Activated T-helper 2 cell treated with anti-CD3 and anti-CD28 coated beads, Interferon-gamma antibody, Interleukin-2, Interleukin-4, amounts not matched to agents 10 μg/mL and 5 μg/mL and 100 μg/mL, durations not matched to agents 14 hours and 24 hours and 36 hours (primary cell): Measurements from ENCODE around the gene PILRA. TPM values are rescaled to one million over a fixed set of nuclear protein-coding genes. Genes with fewer than 3 reads are reported as not detected.

Experiments used
- DNase-seq: peaks from one replicate; pipeline ENCODE4 v3.0.0; 2021; ENCODE audit warnings: low spot score
- H3K27ac Mint-ChIP-seq: one replicate; pipeline ENCODE4 v1.8.0; 2021; ENCODE audit warnings: mixed read lengths
- H3K27me3 Mint-ChIP-seq: one replicate; pipeline ENCODE4 v1.8.0; 2021; ENCODE audit warnings: low read depth, mixed read lengths
- H3K36me3 Mint-ChIP-seq: one replicate; pipeline ENCODE4 v1.8.0; 2021; ENCODE audit warnings: low read depth, mixed read lengths
- H3K4me1 Mint-ChIP-seq: one replicate; pipeline ENCODE4 v1.8.0; 2021; ENCODE audit warnings: low read depth, mixed read lengths
- H3K4me3 Mint-ChIP-seq: one replicate; pipeline ENCODE4 v1.8.0; 2021; ENCODE audit warnings: low read depth, mild to moderate bottlenecking, moderate library complexity, mixed read lengths
- H3K9me3 Mint-ChIP-seq: one replicate; pipeline ENCODE4 v1.8.0; 2021; ENCODE audit warnings: mixed read lengths
- intact Hi-C: fragments of 100-400 bp; cut with micrococcal nuclease; formaldehyde crosslinking; loops from one replicate; pipeline ENCODE4 v1.15.1; 2023
- total RNA-seq: library from RNA; stranded (reverse); gene quantifications from 2 replicates; pipeline ENCODE4 v1.2.3, GENCODE V29; 2022

The PILRA gene
- total RNA-seq, 1 donor from 2014 or later, result 12.3 TPM

- intact Hi-C loops, result no loop called here
- peaks cover 6% of the 10 kb centered on the region for H3K4me1 Mint-ChIP-seq
- H3K4me3 Mint-ChIP-seq, result no peak overlapping the region
- no peaks in the 10 kb centered on the region for H3K36me3 Mint-ChIP-seq
- DNase-seq, result no peak
- peaks cover 12% of the 10 kb centered on the region for H3K27me3 Mint-ChIP-seq
- no peak overlapping the region for H3K27ac Mint-ChIP-seq
- no peaks in the 10 kb centered on the region for H3K9me3 Mint-ChIP-seq
Observed at GRCh38 chr7:100413346-100413745, 40.1 kb downstream of the PILRA start.

GRCh38 chr7:100413889-100414288, 40.6 kb downstream of the PILRA start:
- H3K36me3 Mint-ChIP-seq, result no peaks in the 10 kb centered on the region
- no peak overlapping the region for H3K4me3 Mint-ChIP-seq
- H3K27me3 Mint-ChIP-seq, result peaks cover 12% of the 10 kb centered on the region
- no peak for DNase-seq
- no peaks in the 10 kb centered on the region for H3K9me3 Mint-ChIP-seq
- intact Hi-C loops, result no loop called here
- peaks cover 6% of the 10 kb centered on the region for H3K4me1 Mint-ChIP-seq
- no peak overlapping the region for H3K27ac Mint-ChIP-seq

GRCh38 chr7:100415448-100415847, 42.2 kb downstream of the PILRA start:
- Mint-ChIP-seq H3K4me3 (no peak overlapping the region), H3K27ac (no peak overlapping the region), H3K4me1 (peaks cover 6% of the 10 kb centered on the region), H3K36me3 (no peaks in the 10 kb centered on the region), H3K9me3 (no peaks in the 10 kb centered on the region), H3K27me3 (peaks cover 12% of the 10 kb centered on the region)
- DNase-seq, result no peak
- intact Hi-C loops, result no loop called here

GRCh38 chr7:100418930-100419659, 45.8 kb downstream of the PILRA start:
- no peak overlapping the region for H3K4me3 Mint-ChIP-seq
- no peaks in the 10 kb centered on the region for H3K9me3 Mint-ChIP-seq
- H3K36me3 Mint-ChIP-seq, result no peaks in the 10 kb centered on the region
- no peak overlapping the region for H3K27ac Mint-ChIP-seq
- no peaks in the 10 kb centered on the region for H3K4me1 Mint-ChIP-seq
- H3K27me3 Mint-ChIP-seq, result peaks cover 4% of the 10 kb centered on the region
- intact Hi-C loops, result no loop called here
- no peak for DNase-seq

- H3K4me3 Mint-ChIP-seq, result no peak overlapping the region
- no peak for DNase-seq
- H3K4me1 Mint-ChIP-seq, result no peaks in the 10 kb centered on the region
- no peaks in the 10 kb centered on the region for H3K9me3 Mint-ChIP-seq
- H3K27me3 Mint-ChIP-seq, result peaks cover 4% of the 10 kb centered on the region
- no peaks in the 10 kb centered on the region for H3K36me3 Mint-ChIP-seq
- no peak overlapping the region for H3K27ac Mint-ChIP-seq
- intact Hi-C loops, result no loop called here
Observed at GRCh38 chr7:100419660-100420226, 46.5 kb downstream of the PILRA start.

- Mint-ChIP-seq H3K27ac (no peak overlapping the region), H3K27me3 (peaks cover 2% of the 10 kb centered on the region), H3K36me3 (no peaks in the 10 kb centered on the region), H3K9me3 (no peaks in the 10 kb centered on the region), H3K4me3 (no peak overlapping the region), H3K4me1 (peaks cover 2% of the 10 kb centered on the region)
- DNase-seq, result no peak
- intact Hi-C loops, result no loop called here
Observed at GRCh38 chr7:100423315-100423714, 50.0 kb downstream of the PILRA start.

- intact Hi-C loops, result no loop called here
- Mint-ChIP-seq H3K9me3 (no peaks in the 10 kb centered on the region), H3K36me3 (peaks cover 5% of the 10 kb centered on the region), H3K27ac (no peak overlapping the region), H3K4me3 (no peak overlapping the region), H3K4me1 (peaks cover 3% of the 10 kb centered on the region), H3K27me3 (peaks cover 2% of the 10 kb centered on the region)
- no peak for DNase-seq
Observed at GRCh38 chr7:100425347-100425746, 52.1 kb downstream of the PILRA start.

GRCh38 chr7:100426516-100426915, 53.2 kb downstream of the PILRA start:
- Mint-ChIP-seq H3K36me3 (peaks cover 10% of the 10 kb centered on the region), H3K9me3 (no peaks in the 10 kb centered on the region), H3K27ac (no peak overlapping the region), H3K4me3 (no peak overlapping the region), H3K4me1 (peaks cover 8% of the 10 kb centered on the region), H3K27me3 (peaks cover 2% of the 10 kb centered on the region)
- no peak for DNase-seq
- intact Hi-C loops, result no loop called here

- H3K4me3 Mint-ChIP-seq, result peak overlapping the region; percentile 90
- H3K36me3 Mint-ChIP-seq, result peaks cover 23% of the 10 kb centered on the region
- peaks cover 21% of the 10 kb centered on the region for H3K4me1 Mint-ChIP-seq
- peak overlapping the region; percentile 96 for H3K27ac Mint-ChIP-seq
- no peaks in the 10 kb centered on the region for H3K9me3 Mint-ChIP-seq
- H3K27me3 Mint-ChIP-seq, result peaks cover 2% of the 10 kb centered on the region
- intact Hi-C loops, result loop anchor here (2.0 kb wide), 2 partner anchors 31 to 327 kb away; partner anchors contain the start of genes AP4M1 and MCM7
- DNase-seq, result no peak
Observed at GRCh38 chr7:100427762-100428198, 54.5 kb downstream of the PILRA start.

- intact Hi-C loops, result loop anchor here (2.0 kb wide), 2 partner anchors 32 to 328 kb away; partner anchors contain the start of genes AP4M1 and MCM7
- DNase-seq, result peak; percentile 95
- H3K27ac Mint-ChIP-seq, result peak within 1 kb of the TSS; percentile 96
- H3K9me3 Mint-ChIP-seq, result no peaks in the 10 kb centered on the region
- H3K4me3 Mint-ChIP-seq, result peak within 1 kb of the TSS; percentile 90
- H3K27me3 Mint-ChIP-seq, result peaks cover 2% of the 10 kb centered on the region
- H3K4me1 Mint-ChIP-seq, result peaks cover 24% of the 10 kb centered on the region
- H3K36me3 Mint-ChIP-seq, result peaks cover 29% of the 10 kb centered on the region
Observed at GRCh38 chr7:100428199-100428966, 55.1 kb downstream of the PILRA start, which contains the start of gene ZCWPW1. Gene ZCWPW1, minus strand, starts transcription at chr7:100428703. Its CDS starts 8,054 bp downstream, at chr7:100420649.

- H3K9me3 Mint-ChIP-seq, result no peaks in the 10 kb centered on the region
- H3K36me3 Mint-ChIP-seq, result peaks cover 36% of the 10 kb centered on the region
- H3K27me3 Mint-ChIP-seq, result peaks cover 2% of the 10 kb centered on the region
- DNase-seq, result peak; percentile 100
- peak overlapping the region; percentile 96 for H3K27ac Mint-ChIP-seq
- intact Hi-C loops, result loop anchor here (1.0 to 2.0 kb wide), 6 partner anchors 32 to 328 kb away; partner anchors contain the start of genes AP4M1, GNB2, MCM7 and MOSPD3
- peaks cover 28% of the 10 kb centered on the region for H3K4me1 Mint-ChIP-seq
- H3K4me3 Mint-ChIP-seq, result peak overlapping the region; percentile 90
Observed at GRCh38 chr7:100428967-100429636, 55.8 kb downstream of the PILRA start.
